ENCODE data around the gene OPCML.

DNA sequence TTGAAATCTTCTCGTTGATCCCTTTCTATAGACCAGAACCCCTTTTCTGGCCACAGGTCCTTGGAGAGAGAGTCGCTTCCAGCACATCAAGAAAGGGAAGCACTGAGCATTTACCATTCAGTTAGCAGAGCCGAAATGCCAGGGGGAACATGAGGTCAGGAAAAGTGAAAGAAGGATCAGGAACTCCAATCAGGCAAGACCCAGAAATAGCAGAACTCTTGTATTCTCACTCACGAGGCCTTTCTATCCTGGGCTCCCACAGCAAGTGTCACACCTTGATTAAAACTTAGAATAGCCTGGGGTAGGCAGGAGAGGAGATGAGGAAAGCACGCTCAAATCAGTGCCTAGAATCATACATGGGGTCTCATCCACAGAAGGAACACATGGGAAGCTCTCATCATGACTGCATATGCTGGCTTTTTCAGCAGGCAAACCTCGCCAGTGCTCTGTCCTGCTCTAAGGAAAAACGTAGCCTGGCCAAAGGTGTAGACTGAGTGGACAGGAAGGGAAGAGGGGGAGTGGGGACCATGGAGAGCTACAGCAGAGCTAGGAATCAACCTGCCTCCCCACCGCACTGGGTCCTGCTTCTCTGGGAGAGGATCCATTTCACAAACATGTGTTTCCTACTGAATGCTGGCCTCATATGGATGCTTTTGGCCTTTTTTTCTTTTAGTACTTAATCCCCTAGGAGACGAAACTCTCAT is 40.5 kb downstream of the OPCML start:
- TF ChIP-seq, protein P1, sequence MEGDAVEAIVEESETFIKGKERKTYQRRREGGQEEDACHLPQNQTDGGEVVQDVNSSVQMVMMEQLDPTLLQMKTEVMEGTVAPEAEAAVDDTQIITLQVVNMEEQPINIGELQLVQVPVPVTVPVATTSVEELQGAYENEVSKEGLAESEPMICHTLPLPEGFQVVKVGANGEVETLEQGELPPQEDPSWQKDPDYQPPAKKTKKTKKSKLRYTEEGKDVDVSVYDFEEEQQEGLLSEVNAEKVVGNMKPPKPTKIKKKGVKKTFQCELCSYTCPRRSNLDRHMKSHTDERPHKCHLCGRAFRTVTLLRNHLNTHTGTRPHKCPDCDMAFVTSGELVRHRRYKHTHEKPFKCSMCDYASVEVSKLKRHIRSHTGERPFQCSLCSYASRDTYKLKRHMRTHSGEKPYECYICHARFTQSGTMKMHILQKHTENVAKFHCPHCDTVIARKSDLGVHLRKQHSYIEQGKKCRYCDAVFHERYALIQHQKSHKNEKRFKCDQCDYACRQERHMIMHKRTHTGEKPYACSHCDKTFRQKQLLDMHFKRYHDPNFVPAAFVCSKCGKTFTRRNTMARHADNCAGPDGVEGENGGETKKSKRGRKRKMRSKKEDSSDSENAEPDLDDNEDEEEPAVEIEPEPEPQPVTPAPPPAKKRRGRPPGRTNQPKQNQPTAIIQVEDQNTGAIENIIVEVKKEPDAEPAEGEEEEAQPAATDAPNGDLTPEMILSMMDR (conservative IDR thresholded peaks at IDR 0.05; ENCODE audit: low read length): no peak
- TF ChIP-seq EZH2phosphoT487 (IDR thresholded peaks at IDR 0.05; ENCODE audit: borderline replicate concordance): no peak
